ENCODE results near the gene DCAF15. TPM values are rescaled to one million over a fixed set of nuclear protein-coding genes. Genes with fewer than 3 reads are reported as not detected.

The DCAF15 gene
- polyA plus RNA-seq, 1 of the 3 experiments (the other 2 are of a cell fraction): 55.6 TPM

DNA sequence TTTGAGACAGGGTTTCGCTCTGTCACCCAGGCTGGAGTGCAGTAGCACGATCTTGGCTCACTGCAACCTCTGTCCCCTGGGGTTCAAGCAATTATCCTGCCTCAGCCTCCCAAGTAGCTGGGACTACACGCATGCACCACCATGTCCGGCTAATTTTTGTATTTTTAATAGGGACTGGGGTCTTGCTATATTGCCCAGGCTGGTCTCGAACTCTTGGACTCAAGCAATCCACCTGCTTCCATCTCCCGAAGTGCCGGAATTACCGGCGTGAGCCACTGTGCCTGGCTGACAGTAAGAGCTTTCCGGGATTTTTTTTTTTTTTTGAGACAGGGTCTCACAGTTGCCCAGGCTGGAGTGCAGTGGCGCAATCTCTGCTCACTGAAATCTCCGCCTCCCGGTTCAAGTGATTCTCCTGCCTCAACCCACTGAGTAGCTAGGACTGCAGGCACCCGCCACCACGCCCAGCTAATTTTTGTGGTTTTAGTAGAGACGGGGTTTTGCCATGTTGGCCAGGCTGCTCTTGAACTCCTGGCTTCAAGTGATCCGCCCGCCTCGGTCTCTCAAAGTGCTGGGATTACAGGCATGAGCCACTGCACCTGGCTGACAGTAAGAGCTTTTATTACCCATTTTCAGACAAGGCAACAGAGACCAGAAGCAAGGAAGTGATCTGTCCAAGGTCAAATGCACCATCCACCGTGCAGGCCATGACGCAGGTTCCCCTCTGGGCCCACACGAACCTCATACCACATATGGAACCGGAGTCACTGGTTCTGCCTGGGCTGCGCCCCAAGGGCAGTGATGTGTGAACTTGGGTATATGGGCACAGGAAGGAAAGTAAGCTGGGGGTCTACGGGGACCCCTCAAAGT, 32.8 kb downstream of the DCAF15 start:
- no peak for TF ChIP-seq GATA2 (CRISPR knock-in tag; IDR thresholded peaks at IDR 0.05)
- TF ChIP-seq EP300 (IDR thresholded peaks at IDR 0.05; ENCODE audit: borderline replicate concordance in 1 of 2, low read depth in 1 of 2, low read length in 1 of 2): no peak
- TF ChIP-seq, protein P1, sequence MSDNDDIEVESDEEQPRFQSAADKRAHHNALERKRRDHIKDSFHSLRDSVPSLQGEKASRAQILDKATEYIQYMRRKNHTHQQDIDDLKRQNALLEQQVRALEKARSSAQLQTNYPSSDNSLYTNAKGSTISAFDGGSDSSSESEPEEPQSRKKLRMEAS (IDR thresholded peaks at IDR 0.05; ENCODE audit: low read depth): no peak
- no peak for TF ChIP-seq JUND (IDR thresholded peaks at IDR 0.05)
- TF ChIP-seq, protein P2, sequence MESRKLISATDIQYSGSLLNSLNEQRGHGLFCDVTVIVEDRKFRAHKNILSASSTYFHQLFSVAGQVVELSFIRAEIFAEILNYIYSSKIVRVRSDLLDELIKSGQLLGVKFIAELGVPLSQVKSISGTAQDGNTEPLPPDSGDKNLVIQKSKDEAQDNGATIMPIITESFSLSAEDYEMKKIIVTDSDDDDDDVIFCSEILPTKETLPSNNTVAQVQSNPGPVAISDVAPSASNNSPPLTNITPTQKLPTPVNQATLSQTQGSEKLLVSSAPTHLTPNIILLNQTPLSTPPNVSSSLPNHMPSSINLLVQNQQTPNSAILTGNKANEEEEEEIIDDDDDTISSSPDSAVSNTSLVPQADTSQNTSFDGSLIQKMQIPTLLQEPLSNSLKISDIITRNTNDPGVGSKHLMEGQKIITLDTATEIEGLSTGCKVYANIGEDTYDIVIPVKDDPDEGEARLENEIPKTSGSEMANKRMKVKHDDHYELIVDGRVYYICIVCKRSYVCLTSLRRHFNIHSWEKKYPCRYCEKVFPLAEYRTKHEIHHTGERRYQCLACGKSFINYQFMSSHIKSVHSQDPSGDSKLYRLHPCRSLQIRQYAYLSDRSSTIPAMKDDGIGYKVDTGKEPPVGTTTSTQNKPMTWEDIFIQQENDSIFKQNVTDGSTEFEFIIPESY (IDR thresholded peaks at IDR 0.05; ENCODE audit: borderline replicate concordance, low read depth): no peak
- TF ChIP-seq RAD21 (IDR thresholded peaks at IDR 0.05; ENCODE audit: low read length): no peak
- TF ChIP-seq FOXM1 (IDR thresholded peaks at IDR 0.05; ENCODE audit: low read depth): no peak
- Histone ChIP-seq H4K20me1 (ENCODE audit: insufficient read depth) (no peaks in the 10 kb centered on the region), H3K79me2 (ENCODE audit: insufficient read depth) (no peaks in the 10 kb centered on the region), H3F3A (replicated peaks; ENCODE audit: insufficient read depth) (peaks cover 13% of the 10 kb centered on the region), H3K9me3 (no peaks in the 10 kb centered on the region), H3K36me3 (replicated peaks in 1 of 2; ENCODE audit: control insufficient read depth in 1 of 2, insufficient read depth in 2 of 2, low read length in 1 of 2) (peaks cover 0 to 3% of the 10 kb centered on the region in 2 experiments), H3K9ac (no peak overlapping the region), H3K4me2 (no peak overlapping the region), H3K27me3 (ENCODE audit: insufficient read depth) (no peaks in the 10 kb centered on the region), H3K27ac (ENCODE audit: low read depth in 2 of 2, low read length in 1 of 2) (peak overlapping the region in 1 of 2 experiments; percentile 87; a peak in 1 of 4 replicates), H3K4me1 (ENCODE audit: control insufficient read depth in 1 of 2, insufficient read depth in 2 of 2, low read depth in 1 of 2, low read length in 1 of 2) (peaks cover 16 to 43% of the 10 kb centered on the region in 2 experiments; a peak in 3 of 4 replicates), H3K9me2 (no peaks in the 10 kb centered on the region), H2AFZ (ENCODE audit: low read depth) (no peak overlapping the region), H3K4me3 (ENCODE audit: low read depth in 2 of 2, low read length in 1 of 2) (no peak overlapping the region)
- CTCF ChIA-PET: interaction anchor here (0.9 to 3.0 kb wide), 8 partner anchors 9 to 105 kb away, joined by 3 to 12 read pairs (median 4); partner anchors contain the start of genes IL27RA and MISP3
- 96% methylated on average over 21 of the region's 25 CpGs for WGBS (ENCODE audit: low lambda C conversion rate)
- no peak for DNase-seq
- POLR2A ChIA-PET: interaction anchor here (0.6 to 1.2 kb wide), 2 partner anchors 9 to 76 kb away, joined by 3 to 4 read pairs; no protein-coding TSS in a partner anchor

DNA sequence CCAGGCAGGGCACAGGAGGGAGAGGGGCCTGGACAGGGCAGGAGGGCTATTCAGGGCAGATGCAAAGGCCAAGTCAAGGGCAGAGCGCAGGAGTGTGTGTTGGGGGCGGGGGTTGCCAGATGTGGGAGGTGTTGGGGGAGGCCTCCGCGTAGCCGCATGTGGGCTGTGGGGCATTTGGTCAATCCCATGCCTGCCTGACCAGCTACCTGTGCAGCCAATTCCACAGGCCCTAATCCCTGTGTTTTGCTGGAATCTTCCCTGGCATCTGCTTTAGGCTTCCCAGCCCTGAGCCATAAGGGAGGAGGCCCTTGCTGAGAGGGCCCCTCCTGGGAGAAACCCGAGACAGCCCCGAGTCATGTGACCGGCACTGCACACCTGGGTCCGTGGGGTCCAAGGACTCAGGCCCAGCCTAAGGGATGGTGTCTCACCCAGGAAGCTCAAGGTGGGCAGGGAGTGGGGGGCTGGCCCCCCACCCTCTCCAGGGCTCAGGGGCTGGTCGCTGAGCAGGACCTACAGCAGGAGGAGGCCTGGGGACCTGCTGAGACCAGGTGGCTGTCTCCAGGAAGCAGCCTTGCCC, 33.5 kb downstream of the DCAF15 start:
- H3K36me3 ChIP-seq (replicated peaks in 1 of 2; ENCODE audit: control insufficient read depth in 1 of 2, insufficient read depth in 2 of 2, low read length in 1 of 2): peaks cover 0 to 3% of the 10 kb centered on the region in 2 experiments
- no peak for DNase-seq
- TF ChIP-seq, protein P3, sequence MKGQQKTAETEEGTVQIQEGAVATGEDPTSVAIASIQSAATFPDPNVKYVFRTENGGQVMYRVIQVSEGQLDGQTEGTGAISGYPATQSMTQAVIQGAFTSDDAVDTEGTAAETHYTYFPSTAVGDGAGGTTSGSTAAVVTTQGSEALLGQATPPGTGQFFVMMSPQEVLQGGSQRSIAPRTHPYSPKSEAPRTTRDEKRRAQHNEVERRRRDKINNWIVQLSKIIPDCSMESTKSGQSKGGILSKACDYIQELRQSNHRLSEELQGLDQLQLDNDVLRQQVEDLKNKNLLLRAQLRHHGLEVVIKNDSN (IDR thresholded peaks at IDR 0.05; ENCODE audit: borderline replicate concordance, low read depth): peak; percentile 69; the same call in 1 of the 2 replicates
- TF ChIP-seq, protein P4, sequence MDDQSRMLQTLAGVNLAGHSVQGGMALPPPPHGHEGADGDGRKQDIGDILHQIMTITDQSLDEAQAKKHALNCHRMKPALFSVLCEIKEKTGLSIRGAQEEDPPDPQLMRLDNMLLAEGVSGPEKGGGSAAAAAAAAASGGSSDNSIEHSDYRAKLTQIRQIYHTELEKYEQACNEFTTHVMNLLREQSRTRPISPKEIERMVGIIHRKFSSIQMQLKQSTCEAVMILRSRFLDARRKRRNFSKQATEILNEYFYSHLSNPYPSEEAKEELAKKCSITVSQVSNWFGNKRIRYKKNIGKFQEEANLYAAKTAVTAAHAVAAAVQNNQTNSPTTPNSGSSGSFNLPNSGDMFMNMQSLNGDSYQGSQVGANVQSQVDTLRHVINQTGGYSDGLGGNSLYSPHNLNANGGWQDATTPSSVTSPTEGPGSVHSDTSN (IDR thresholded peaks at IDR 0.05): no peak
- peak overlapping the region; percentile 58 for H3K9ac ChIP-seq
- H3K4me2 ChIP-seq: peak overlapping the region; percentile 81; the same call in 1 of the 2 replicates
- H3K79me2 ChIP-seq (ENCODE audit: insufficient read depth): no peaks in the 10 kb centered on the region
- CTCF ChIA-PET: interaction anchor here (1.0 to 3.0 kb wide), 5 partner anchors 10 to 105 kb away, joined by 3 to 12 read pairs (median 4); partner anchors contain the start of genes IL27RA and MISP3
- POLR2A ChIA-PET: no interaction called here
- H3K4me1 ChIP-seq (ENCODE audit: control insufficient read depth in 1 of 2, insufficient read depth in 2 of 2, low read depth in 1 of 2, low read length in 1 of 2): peaks cover 16 to 35% of the 10 kb centered on the region in 2 experiments; a peak in 3 of 4 replicates
- no peaks in the 10 kb centered on the region for H3K27me3 ChIP-seq (ENCODE audit: insufficient read depth)
- no peaks in the 10 kb centered on the region for H3K9me3 ChIP-seq
- no peaks in the 10 kb centered on the region for H4K20me1 ChIP-seq (ENCODE audit: insufficient read depth)
- H3K4me3 ChIP-seq (ENCODE audit: low read depth in 2 of 2, low read length in 1 of 2): no peak overlapping the region
- no CpG with 5 or more reads among the region's 10 CpGs for WGBS (ENCODE audit: low lambda C conversion rate)
- peaks cover 13% of the 10 kb centered on the region for H3F3A ChIP-seq (replicated peaks; ENCODE audit: insufficient read depth)
- H2AFZ ChIP-seq (ENCODE audit: low read depth): 0 out of 2 replicates have a peak overlapping the region, but pooled peaks have one; percentile 88
- peak overlapping the region; percentile 73 to 87 for H3K27ac ChIP-seq (ENCODE audit: low read depth in 2 of 2, low read length in 1 of 2)
- H3K9me2 ChIP-seq: no peaks in the 10 kb centered on the region

Data from SK-N-SH (cell line).